GM18498 (cell line): Measurements from ENCODE around the gene PDE7B.

ENCODE experiments used
- ATAC-seq: cut with Tn5 transposase; IDR thresholded peaks from one replicate; pipeline ENCODE4 v1.9.1; 2021; ENCODE audit warnings: mild to moderate bottlenecking, moderate library complexity; ENCODE audit not compliant: unreplicated experiment

The PDE7B gene

GRCh38 chr6:135983093-135983492 is 131.6 kb downstream of the PDE7B start:
- no peak for ATAC-seq

DNA sequence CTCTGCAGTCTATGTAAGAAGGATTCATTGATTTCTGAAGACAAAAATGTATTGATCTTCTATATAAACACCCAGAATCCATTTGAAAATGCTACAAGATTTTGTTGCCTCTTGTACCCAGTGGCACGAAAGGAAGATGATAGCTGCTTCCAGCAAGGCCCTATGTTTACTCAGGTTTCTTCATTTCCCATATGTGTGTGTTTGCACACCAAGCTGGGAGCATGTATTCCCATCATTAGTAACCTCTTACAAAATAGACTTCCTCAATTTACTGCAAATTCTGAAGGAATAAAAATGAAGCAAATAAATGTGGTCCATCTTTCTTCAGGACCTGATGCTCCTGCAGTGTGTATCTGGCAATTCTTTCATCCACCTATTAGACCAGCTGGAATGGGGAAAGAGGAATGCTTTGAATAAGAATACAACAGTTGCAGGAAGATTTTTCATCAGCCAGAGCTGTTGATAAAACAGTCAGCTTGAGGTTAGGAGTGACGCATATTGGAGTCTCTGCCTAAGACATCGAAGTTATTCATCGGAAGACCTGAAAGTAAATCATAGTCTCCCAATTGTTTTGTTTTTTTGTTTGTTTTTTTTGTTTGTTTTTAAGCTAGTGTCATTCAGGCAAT is 132.3 kb downstream of the PDE7B start:
- no peak for ATAC-seq

- no peak for ATAC-seq
Observed at GRCh38 chr6:135985471-135985870, 134.0 kb downstream of the PDE7B start.

DNA sequence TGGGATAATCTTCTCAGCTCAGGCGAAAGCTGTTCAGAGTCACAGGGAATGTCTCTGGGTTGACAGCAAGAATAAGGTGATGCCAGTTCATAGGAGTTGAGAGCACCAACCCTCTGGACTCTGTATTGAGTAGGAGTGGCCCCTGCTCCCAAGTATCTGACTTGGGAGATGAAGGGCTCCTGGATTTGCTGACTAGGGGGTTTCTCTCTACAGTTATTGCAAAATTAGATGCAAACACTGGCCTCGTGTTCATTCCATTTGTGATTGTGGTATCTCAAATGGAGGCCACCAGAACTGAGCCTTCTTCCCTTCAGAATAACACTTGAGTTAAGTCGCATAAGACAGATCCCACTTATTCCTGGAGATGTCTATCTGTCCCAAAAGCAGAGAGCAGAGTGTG is 135.7 kb downstream of the PDE7B start:
- no peak for ATAC-seq

DNA sequence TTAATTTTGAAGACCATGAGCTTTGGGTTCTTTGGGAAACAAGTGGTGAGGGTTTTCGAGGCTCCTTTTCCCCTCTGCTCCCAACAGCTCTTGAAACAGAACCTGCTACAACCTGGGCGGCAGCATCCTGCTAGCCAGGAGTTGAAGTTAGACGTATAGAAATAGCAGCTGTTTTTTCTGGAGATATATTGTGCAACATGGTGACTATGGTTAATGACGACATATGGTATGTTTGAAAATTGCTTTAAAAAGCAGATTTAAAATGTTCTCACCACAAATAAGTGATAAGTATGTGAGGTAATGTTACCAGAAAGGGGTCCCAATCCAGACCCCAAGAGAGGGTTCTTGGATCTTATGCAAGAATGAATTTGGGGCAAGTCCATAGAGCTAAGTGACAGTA is 138.9 kb downstream of the PDE7B start:
- ATAC-seq = no peak

DNA sequence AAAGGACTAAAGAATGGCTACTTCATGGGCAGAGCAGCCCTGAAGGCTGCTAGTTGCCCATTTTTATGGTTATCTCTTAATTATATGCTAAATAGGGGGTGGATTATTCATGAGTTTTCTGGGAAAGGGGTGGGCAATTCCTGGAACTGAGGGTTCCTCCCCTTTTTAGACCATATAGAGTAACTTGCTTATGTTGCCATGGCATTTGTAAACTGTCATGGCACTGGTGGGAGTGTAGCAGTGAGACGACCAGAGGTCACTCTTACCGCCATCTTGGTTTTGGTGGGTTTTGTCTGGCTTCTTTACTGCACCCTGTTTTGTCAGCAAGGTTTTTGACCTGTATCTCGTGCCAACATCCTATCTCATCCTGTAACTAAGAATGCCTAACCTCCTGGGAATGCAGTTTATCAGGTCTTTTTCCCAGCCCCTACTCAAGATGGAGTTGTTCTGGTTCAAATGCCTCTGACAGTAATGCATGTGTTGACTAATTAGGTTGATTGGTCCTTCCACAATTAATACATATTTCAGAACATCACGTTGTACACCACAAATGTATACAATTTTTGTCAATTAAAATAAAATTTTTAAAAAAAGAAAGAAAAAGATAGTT is 139.5 kb downstream of the PDE7B start:
- no peak for ATAC-seq

GRCh38 chr6:135992739-135993138 is 141.2 kb downstream of the PDE7B start:
- no peak for ATAC-seq

DNA sequence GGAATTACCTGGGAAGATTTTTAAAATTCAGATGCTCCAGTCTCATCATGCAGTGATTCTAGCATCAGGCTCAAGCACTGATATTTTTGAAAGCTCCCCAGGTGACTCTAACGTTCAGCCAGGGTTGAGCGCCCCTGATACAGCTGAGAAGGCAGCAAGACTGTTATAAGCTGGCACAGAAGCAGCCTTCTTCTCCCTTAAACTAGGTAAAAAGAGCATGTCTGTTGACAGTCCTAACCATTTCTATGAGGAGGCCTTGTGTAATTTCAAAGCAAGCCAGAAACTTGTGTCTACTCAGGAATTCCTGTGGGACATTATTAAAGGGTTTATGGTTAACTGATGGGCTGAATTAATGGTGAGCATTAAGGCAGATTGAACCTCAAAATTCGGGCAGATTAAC is 141.9 kb downstream of the PDE7B start:
- ATAC-seq = no peak

DNA sequence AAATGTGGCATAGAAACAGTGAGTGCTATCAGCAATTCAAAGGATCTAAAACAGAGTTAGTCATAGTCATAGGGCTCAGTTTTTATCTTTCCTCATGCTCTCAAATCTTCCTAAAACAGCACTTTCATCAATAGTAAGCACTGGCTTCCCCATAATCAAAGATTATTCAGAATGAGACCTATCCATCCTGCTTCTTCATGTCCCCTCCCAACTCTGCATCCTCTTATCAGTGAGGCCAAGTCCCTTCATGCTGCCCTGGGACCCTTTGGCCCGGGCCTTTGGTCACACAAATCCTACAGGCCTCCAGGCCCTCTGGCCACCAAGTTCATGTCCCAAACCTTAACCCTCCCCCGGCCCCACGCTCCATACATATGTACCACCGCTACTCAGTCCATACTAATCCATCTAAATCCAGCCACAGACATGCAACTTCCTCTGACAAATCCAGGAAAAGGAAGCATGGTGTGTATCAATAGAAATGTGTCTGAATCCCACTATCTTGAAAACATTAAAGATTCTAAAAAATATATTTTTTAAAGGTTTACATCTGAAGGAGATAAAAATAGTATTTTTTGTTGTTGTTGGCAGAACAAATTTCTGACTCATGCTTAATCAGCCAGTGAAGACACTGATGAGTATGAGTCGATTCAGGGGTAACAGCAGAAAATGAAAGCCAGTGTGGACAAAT is 143.5 kb downstream of the PDE7B start:
- no peak for ATAC-seq

GRCh38 chr6:135995545-135995898 is 144.0 kb downstream of the PDE7B start:
- ATAC-seq = no peak

GRCh38 chr6:135996668-135997067 is 145.2 kb downstream of the PDE7B start:
- no peak for ATAC-seq

DNA sequence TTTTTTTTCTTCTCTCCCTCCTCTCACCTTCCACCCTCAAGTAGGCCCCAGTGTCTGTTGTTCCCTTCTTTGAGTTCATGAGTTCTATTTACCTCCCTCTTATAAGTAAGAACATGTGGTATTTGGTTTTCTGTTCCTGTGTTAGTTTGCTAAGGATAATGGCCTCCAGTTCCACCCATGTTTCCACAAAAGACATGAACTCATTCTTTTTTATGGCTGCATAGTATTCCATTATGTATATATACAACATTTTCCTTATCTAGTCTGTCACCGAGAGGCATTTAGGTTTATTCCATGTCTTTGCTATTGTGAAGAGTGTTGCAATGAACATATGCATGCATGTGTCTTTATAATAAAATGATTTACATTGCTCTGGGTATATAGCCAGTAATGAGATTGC is 147.9 kb downstream of the PDE7B start:
- ATAC-seq = no peak

DNA sequence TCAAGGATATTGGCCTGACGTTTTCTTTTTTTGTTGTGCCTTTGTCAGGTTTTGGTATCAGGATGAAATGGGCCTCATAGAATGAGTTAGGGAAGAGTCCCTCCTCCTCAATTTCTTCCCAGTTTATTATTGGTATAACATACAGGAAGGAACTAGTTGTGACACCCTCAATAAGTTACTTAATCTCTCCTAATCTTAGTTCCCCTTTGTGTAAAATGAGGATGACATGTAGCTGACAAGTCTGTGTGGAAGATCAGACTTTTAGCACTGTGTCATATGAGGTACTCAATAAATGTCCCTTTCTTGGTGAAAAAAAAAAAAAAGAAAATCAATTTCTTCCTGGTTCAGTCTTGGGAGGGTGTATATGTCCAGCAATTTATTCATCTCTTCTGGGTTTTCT is 155.8 kb downstream of the PDE7B start:
- no peak for ATAC-seq

- ATAC-seq = no peak
Observed at GRCh38 chr6:136011475-136011874, 160.0 kb downstream of the PDE7B start.

GRCh38 chr6:136012198-136012887 is 160.8 kb downstream of the PDE7B start:
- ATAC-seq = no peak

GRCh38 chr6:136012943-136013342 is 161.4 kb downstream of the PDE7B start:
- ATAC-seq = no peak

DNA sequence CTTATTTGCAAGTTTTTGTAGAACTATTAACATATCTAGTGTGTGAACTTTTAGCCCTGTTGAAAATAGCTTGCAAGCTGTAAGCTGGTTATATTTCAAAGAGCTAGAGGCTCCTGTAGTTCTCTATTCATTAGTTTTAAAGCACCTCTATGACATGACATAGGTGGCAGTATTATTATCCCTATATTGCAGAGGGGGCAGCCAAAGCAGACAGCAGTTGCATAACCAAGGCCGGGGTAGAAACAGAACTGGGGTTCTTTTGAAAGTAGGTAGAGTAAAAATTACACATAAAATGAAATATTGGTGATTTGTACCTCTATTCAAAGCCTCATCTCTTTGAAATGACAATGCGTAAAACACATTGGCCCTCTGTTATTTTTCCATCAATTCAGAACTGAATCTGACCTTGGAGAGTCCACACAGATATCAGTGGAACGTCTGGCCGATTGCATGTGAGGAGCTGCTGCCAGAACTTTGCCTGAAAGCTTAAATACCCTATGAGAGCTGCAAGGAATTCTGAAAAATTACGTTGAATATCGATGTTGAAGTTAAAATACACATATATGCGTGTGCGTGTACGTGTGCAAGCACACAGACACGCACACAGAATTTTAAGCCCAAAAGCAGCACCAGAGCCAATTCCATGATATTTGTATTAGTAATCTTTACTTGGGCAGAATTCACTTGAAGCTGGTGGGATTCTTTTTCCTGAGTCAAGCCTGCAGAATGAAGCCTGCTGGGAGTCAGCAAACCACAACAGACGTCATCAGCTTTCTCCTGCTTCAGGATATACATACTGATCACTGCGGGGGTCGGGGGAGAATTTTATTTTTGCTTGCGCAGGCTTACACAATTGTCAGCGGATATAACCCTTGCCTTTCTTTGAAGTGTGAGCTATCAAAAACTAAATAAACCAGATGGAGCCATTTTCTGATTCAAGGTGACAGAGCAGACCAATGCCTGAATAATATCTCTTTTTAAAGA is 163.2 kb downstream of the PDE7B start:
- ATAC-seq = no peak

DNA sequence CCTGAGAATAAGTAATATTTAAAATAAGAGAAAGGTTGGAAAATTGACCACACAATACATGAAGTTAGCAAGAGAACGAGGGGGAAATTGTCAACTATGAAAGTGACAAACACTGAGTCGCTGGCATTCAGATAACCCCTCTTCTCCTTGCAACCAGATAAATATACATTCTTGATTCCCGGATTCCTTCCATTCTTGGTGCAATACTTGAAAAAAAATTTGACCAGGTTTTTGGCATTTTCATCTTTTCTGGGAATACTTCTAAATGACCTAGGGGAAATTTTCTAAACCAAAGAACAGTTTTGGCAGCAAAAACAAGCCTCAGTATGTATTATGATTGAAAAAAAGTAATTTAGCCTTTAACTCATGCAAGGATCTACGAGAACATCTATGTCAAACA is 164.0 kb downstream of the PDE7B start:
- no peak for ATAC-seq

- no peak for ATAC-seq
Observed at GRCh38 chr6:136016228-136017225, 165.0 kb downstream of the PDE7B start.

DNA sequence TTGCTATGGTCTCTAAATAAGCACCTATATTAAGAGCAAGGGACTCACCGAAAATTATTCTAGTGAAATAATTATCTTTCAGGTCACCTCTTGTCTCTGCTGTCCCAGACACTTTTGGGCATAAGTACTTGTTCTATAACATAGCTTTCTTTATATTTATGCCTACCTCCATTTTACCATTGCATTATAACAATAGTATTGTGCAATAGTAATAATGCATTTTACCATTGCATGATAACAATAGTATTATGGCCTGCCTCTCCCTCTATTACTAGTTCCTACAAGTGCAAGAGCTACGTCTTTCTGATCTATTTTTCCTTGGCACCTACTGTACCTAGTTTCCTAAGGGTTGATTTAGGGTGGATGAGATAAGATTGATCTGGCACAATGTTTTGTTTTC is 169.2 kb downstream of the PDE7B start:
- no peak for ATAC-seq
